COLO668 (cell line): ENCODE measurements around the gene JAG2.

ENCODE experiments used
- DNase-seq: peaks from one replicate; lab custom pipeline; 2025; ENCODE audit not compliant: unreplicated experiment; lab: John Stamatoyannopoulos, UW

JAG2 gene

GRCh38 chr14:105166571-105167302 is 1.8 kb downstream of the JAG2 start:
- peak; percentile 74 for DNase-seq

DNA sequence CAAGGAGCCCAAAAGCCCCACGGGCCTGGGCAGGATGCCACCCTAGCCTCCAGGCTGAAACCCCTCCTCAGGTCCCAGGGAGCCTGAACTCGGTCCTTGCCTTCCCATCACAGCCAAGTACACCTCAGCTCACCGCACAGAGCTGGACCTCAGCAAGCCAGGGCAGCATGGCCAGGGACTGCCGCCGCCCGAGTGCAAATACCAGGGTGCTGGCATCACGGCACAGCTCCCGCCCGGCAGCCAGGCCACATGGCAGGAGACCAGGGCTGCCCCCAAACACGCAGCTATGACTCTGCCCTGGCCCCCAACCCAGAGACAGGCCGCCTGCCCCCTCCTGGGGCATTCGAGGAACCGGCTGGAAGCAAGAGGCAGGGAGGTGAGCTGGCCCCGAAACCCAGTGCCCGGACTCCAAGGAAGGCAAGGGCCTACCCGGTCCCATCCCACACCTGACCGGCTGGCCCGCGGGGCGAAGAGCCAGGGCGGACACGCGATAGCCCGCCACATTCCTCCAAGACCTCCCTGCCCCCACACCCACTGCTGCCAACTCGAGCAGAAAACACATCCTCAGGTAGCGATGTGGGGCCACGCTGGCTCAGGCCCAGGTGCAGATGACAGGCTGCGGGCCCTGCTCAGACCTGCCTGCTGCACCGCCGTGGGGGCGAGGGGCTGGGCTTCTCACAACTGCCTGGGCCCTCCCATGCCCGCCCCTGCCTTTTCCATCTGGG is 2.7 kb downstream of the JAG2 start:
- DNase-seq: peak; percentile 68

GRCh38 chr14:105165134-105165704 is 3.4 kb downstream of the JAG2 start:
- DNase-seq: peak; percentile 97

DNA sequence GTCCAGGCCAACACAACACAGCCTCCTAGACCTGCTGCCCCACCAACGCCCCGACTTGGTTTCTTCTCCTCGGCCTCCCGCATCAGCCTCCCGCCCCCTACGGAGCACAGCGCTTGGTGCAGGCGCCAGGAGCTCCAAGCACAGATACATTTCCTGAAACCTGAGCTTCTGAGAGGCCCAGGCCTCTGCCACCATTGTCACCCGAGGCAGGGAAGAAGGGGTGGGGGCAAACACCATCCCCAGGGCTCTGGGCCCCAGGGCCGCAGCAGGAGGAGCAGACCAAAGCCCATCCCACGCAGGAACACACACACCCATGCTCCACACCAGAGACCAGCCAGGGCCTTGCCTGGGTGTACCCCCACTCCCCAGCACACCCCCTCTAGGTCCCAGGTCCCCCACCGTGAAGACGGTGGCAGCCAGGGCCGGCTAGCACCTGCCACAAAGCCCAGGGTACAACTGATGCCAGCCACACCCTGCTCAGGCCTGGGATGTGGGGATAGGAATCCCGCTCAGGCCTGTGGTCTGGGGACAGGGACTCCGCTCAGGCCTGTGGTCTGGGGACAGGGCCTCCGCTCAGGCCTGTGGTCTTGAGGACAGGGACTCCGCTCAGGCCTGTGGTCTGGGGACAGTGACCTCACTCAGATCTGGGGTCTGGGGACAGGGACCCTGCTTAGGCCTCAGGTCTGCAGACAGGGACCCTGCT is 5.4 kb downstream of the JAG2 start:
- peak; percentile 92 for DNase-seq

DNA sequence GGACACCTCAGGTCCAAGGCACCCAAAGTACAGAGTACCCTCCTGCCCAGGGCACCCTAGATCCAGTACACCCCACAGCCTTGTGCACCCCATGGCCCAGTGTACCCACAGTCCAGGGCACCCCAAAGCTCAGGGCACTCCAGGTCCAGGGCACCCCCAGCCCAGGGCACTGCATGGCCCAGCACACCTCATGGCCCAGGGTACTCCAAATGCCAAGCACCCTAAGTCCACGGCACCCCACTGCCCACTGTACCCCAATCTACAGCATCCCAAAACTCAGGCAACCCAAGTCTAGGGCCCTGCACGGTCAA is 6.0 kb downstream of the JAG2 start:
- no peak for DNase-seq

- DNase-seq: peak; percentile 55
These were observed 6.5 kb downstream of the JAG2 start for GRCh38 chr14:105161964-105162668.

DNA sequence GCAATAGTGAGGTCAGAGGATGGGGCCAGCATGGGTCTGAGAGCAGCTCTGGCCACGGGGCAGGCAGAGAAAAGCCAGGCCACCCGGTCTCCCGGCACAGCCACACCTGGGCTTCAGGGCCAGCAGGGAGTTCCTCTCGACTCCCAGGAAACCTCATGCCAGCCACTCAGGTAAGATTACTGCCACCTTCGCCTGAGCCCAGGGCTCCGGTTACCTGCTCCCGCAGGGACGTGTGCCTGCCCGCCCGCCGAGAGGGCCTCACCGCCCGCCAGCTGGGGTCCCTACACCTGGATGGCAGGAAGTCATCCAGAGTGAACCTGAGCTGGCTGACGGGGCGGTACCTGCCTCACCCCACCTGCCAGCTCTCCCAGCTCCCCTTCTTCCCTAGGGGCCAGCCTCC is 7.3 kb downstream of the JAG2 start:
- DNase-seq: peak; percentile 99

DNA sequence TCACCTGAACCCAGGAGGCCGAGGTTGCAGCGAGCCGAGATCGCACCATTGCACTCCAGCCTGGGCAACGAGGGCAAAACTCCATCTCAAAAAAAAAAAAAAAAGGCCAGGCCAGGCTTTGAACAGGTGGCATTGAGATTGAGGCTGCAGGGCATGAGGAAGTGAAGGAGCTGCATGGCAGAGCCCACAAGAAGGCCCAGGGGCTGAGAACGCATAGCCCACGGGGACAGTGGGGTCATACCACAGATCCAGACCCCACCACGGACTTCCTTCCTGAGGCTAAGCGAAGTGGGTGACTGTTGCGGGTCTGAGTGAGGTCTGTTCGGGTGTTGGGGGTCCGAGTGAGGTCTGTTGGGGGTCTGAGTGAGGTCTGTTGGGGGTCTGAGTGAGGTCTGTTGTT is 7.8 kb downstream of the JAG2 start:
- no peak for DNase-seq

DNA sequence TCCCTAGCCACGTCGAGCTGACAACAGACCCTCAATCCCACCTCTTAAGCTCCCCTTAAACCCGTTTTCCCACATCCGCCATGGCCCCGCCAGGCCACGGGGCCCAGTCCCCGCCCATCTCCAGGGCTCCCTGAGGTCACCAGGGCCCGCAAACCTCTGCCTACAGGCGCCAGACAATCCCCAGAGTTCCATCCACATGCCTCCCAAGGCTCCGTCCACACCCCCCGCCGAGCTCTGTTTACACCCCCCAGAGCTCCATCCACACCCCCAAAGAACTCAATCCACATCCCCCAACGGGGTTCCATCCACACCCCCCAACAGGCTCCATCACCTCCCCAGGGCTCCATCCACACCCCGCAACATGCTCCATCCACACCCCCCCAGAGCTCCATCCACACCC is 9.2 kb downstream of the JAG2 start:
- peak; percentile 22 for DNase-seq

- DNase-seq: no peak
These were observed 9.8 kb downstream of the JAG2 start for GRCh38 chr14:105158794-105159193.

- DNase-seq: no peak
These were observed 10.7 kb downstream of the JAG2 start for GRCh38 chr14:105157872-105158271.

DNA sequence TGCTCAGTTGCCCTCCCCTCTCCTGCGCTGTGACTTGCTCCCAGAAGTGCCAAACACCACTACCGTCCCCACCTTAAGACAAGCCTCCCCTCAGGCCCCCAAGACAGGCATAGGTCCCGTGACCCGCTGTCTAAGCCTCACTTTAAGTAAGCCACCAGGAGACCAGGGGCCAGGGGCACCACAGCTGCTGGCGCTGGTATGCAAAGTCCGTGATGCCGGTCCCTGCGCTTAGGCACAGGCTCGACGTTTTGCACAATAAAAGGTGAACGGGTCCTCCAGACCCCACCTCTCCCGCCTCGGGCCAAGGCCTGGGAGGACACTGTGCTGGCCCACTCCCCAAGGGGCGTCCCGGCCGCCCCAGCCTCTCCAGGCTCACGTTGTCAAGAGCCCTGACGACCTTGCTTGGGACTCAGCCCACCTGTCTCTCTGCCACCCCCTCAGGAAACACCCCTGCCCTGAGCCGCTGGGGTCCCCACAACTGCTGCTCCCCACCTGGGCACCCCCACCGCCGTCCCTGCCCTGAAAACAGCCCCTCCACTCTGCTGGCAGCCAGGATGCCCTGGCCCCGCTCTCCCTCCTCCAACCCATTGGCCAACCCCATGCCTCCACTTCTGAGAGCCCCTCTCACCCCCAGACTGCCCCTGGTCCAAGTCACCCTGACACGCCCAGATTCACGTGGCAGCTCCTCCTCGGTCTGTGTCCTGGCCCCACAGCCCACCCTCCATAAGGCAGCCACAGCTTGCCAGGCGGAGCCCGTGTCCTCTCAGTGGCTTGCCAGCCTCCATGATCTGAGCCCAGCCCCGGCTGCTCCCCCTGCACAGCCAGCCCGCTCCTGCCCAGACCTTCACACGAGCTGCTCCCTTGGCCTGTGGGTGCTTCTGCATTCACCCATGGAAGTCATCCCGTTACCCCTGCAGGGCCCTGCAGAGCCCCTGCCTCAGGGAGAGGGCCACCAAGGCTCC is 11.9 kb downstream of the JAG2 start:
- no peak for DNase-seq

GRCh38 chr14:105155681-105156413 is 12.7 kb downstream of the JAG2 start:
- DNase-seq: no peak

DNA sequence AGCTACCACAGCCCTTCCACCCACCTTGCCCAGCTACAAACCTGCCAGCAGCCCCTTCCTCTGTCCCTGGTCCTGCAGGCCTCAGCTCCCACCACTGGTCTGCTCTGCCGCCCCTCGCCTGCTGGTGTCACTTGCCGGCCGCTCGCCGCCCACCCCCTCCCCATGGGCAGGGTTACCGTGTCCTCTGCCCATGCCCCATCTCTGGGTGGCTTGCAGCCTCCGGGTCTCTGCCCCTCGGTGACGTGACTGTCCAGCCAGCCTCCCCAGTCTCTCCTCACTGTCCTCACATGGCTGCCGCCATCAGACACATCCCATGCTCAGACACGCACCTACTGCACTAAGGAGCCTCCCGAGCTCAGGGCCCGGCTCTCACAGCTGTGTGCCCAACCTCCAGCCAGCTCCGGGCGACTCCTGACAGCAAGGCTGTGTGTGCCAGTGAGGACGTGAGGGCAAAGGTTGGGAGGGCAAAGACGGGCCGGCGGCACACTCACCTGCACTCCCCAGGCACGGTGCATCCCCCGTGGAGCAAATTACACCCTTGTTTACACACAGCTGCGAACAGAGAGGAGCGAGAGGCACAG is 13.4 kb downstream of the JAG2 start:
- no peak for DNase-seq

GRCh38 chr14:105154476-105154871 is 14.1 kb downstream of the JAG2 start:
- no peak for DNase-seq

GRCh38 chr14:105153739-105154475 is 14.7 kb downstream of the JAG2 start:
- DNase-seq: no peak

DNA sequence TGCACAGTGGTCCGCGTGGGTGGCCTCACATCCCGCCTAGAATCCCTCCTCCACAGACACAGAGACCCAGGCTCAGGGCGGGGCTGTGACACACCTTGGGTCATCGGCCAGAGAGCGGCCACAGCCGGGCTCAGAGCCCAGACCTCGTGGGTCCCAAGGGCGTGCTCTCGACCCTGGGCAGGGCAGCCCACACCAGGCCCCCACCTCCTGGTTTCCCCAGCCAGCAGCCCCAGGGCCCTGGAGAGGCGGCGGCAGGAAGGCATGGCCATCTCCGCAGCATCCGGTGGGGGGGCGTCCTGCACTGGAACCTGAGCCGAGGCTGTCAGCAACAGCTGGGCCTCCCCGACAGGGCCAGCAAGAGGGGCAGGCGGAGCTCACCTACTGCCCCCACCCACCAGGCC is 15.2 kb downstream of the JAG2 start:
- no peak for DNase-seq

DNA sequence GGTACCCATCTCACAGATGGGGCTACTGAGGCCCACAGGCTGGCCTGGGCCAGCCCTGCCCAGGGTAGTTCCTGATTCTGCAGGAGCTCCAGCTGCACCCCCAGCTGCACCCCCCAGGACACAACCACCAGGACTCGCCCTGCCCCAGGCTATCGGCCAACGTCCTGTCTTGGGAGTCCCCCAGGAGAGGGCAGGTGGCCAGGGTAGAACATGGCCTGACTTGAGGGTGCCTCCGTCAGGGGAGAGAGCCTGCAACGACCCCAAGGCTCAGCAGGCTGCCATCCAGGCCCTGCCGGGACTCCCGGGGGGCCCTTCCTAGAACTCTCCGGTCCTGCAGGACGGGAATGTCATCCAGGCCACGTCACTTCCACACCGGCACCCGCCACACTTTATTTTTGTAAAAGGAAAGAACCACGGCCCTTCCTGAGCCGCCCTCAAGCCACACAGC is 15.8 kb downstream of the JAG2 start:
- no peak for DNase-seq
